ENCODE results near the gene SLC22A23. TPM values are rescaled to one million over a fixed set of nuclear protein-coding genes. Genes with fewer than 3 reads are reported as not detected.

The SLC22A23 gene
- total RNA-seq, 1 donor from 2014 or later: 5.7 TPM

GRCh38 chr6:3283641-3284435, 173.0 kb downstream of the SLC22A23 start:
- Histone ChIP-seq H3K4me3 (ENCODE audit: insufficient read depth, low read depth, low read length) (no peak overlapping the region), H3K79me2 (ENCODE audit: insufficient read depth, low read length) (no peaks in the 10 kb centered on the region), H4K20me1 (ENCODE audit: insufficient read depth, low read length) (no peaks in the 10 kb centered on the region), H3K4me2 (ENCODE audit: low read length) (no peak overlapping the region), H3K27ac (ENCODE audit: low read depth, low read length) (peak overlapping the region; percentile 84), H2AFZ (ENCODE audit: low read depth, low read length) (no peak overlapping the region), H3K27me3 (ENCODE audit: insufficient read depth, low read length) (peaks cover 4% of the 10 kb centered on the region), H3K36me3 (ENCODE audit: insufficient read depth, low read length) (no peaks in the 10 kb centered on the region), H3K4me1 (ENCODE audit: insufficient read depth, low read length) (peaks cover 24% of the 10 kb centered on the region), H3K9ac (ENCODE audit: low read length) (no peak overlapping the region), H3K9me3 (ENCODE audit: insufficient read depth, low read depth, low read length) (no peaks in the 10 kb centered on the region)
- DNase-seq (ENCODE audit: low read depth) (no peak), FAIRE-seq (no peak)
- Mint-ChIP-seq H3K36me3 (ENCODE audit: low read depth, unreplicated experiment) (peaks cover 5% of the 10 kb centered on the region), H3K27ac (ENCODE audit: unreplicated experiment) (no peak overlapping the region), H3K4me1 (ENCODE audit: low read depth, unreplicated experiment) (peaks cover 16% of the 10 kb centered on the region), H3K4me3 (ENCODE audit: unreplicated experiment) (no peak overlapping the region), H3K27me3 (ENCODE audit: low read depth, unreplicated experiment) (peaks cover 4% of the 10 kb centered on the region), H3K9me3 (ENCODE audit: unreplicated experiment) (no peaks in the 10 kb centered on the region)
- TF ChIP-seq CTCF (IDR thresholded peaks at IDR 0.05; ENCODE audit: insufficient read depth, low read depth, low read length): no peak
- TF ChIP-seq EZH2 (IDR thresholded peaks at IDR 0.05; ENCODE audit: insufficient read depth, low read length): no peak

GRCh38 chr6:3283241-3283640, 173.6 kb downstream of the SLC22A23 start:
- Histone ChIP-seq H3K4me3 (ENCODE audit: insufficient read depth, low read depth, low read length) (no peak overlapping the region), H2AFZ (ENCODE audit: low read depth, low read length) (no peak overlapping the region), H3K4me2 (ENCODE audit: low read length) (no peak overlapping the region), H3K79me2 (ENCODE audit: insufficient read depth, low read length) (no peaks in the 10 kb centered on the region), H3K9ac (ENCODE audit: low read length) (no peak overlapping the region), H3K27ac (ENCODE audit: low read depth, low read length) (peak overlapping the region; percentile 84), H3K9me3 (ENCODE audit: insufficient read depth, low read depth, low read length) (no peaks in the 10 kb centered on the region), H4K20me1 (ENCODE audit: insufficient read depth, low read length) (no peaks in the 10 kb centered on the region), H3K36me3 (ENCODE audit: insufficient read depth, low read length) (no peaks in the 10 kb centered on the region), H3K4me1 (ENCODE audit: insufficient read depth, low read length) (peaks cover 24% of the 10 kb centered on the region), H3K27me3 (ENCODE audit: insufficient read depth, low read length) (peaks cover 4% of the 10 kb centered on the region)
- peaks cover 16% of the 10 kb centered on the region for H3K4me1 Mint-ChIP-seq (ENCODE audit: low read depth, unreplicated experiment)
- H3K27me3 Mint-ChIP-seq (ENCODE audit: low read depth, unreplicated experiment): peaks cover 3% of the 10 kb centered on the region
- peaks cover 5% of the 10 kb centered on the region for H3K36me3 Mint-ChIP-seq (ENCODE audit: low read depth, unreplicated experiment)
- TF ChIP-seq CTCF (IDR thresholded peaks at IDR 0.05; ENCODE audit: insufficient read depth, low read depth, low read length): no peak
- H3K4me3 Mint-ChIP-seq (ENCODE audit: unreplicated experiment): no peak overlapping the region
- no peak for DNase-seq (ENCODE audit: low read depth)
- FAIRE-seq: no peak
- H3K27ac Mint-ChIP-seq (ENCODE audit: unreplicated experiment): no peak overlapping the region
- H3K9me3 Mint-ChIP-seq (ENCODE audit: unreplicated experiment): no peaks in the 10 kb centered on the region
